Measurements from ENCODE around the gene ACTR1B. TPM values are rescaled to one million over a fixed set of nuclear protein-coding genes. Genes with fewer than 3 reads are reported as not detected.

The ACTR1B gene
- total and polyA plus RNA-seq, 7 donors: 38.3 to 65.4 (median 50.9) TPM

GRCh38 chr2:97704989-97705388 lies 41.1 kb upstream of the ACTR1B start:
- Histone ChIP-seq H3K4me1 (no peaks in the 10 kb centered on the region), H3K36me3 (ENCODE audit: insufficient read depth in 1 of 2, low read depth in 1 of 2) (no peaks in the 10 kb centered on the region), H3K27me3 (ENCODE audit: insufficient read depth in 3 of 3, low read length in 2 of 3) (peaks cover 0 to 5% (median 0%) of the 10 kb centered on the region in 3 donors), H3K27ac (no peak overlapping the region), H3K9me3 (no peaks in the 10 kb centered on the region), H3K4me3 (no peak overlapping the region)
- ATAC-seq (no peak), DNase-seq (no peak)
- WGBS, 3 donors: 74 to 80% (median 79%) methylated on average over 5 of the region's 5 CpGs
- intact Hi-C loops (cut with DNase I): loop anchor here in 1 of 2 donors (5.0 kb wide), 1 partner anchor 682 kb away; no protein-coding TSS in a partner anchor
- no peak for TF ChIP-seq CTCF (IDR thresholded peaks at IDR 0.05)

- H3K4me1 ChIP-seq: no peaks in the 10 kb centered on the region
- ATAC-seq (no peak), DNase-seq (no peak)
- WGBS, 3 donors: 61 to 84% (median 79%) methylated on average over 3 of the region's 3 CpGs
- no peaks in the 10 kb centered on the region for H3K36me3 ChIP-seq (ENCODE audit: insufficient read depth in 1 of 2, low read depth in 1 of 2)
- no peaks in the 10 kb centered on the region for H3K9me3 ChIP-seq
- H3K4me3 ChIP-seq: no peak overlapping the region
- H3K27ac ChIP-seq: no peak overlapping the region
- peaks cover 0 to 2% (median 0%) of the 10 kb centered on the region in 3 donors for H3K27me3 ChIP-seq (ENCODE audit: insufficient read depth in 3 of 3, low read length in 2 of 3)
- no peak for TF ChIP-seq CTCF (IDR thresholded peaks at IDR 0.05)
- intact Hi-C loops (cut with DNase I): loop anchor here in 1 of 2 donors (5.0 kb wide), 1 partner anchor 684 kb away; no protein-coding TSS in a partner anchor
Measured at GRCh38 chr2:97703741-97704140, 39.9 kb upstream of the ACTR1B start.

- DNase-seq (no peak), ATAC-seq (no peak)
- TF ChIP-seq CTCF (IDR thresholded peaks at IDR 0.05): no peak
- WGBS, 3 donors: 88 to 95% (median 94%) methylated on average over 19 of the region's 19 CpGs
- no peaks in the 10 kb centered on the region for H3K9me3 ChIP-seq
- H3K27me3 ChIP-seq (ENCODE audit: insufficient read depth in 3 of 3, low read length in 2 of 3): no peaks in the 10 kb centered on the region
- H3K4me1 ChIP-seq: no peaks in the 10 kb centered on the region
- intact Hi-C loops (cut with DNase I): loop anchor here in 1 of 2 donors (5.0 kb wide), 1 partner anchor 684 kb away; no protein-coding TSS in a partner anchor
- no peaks in the 10 kb centered on the region for H3K36me3 ChIP-seq (ENCODE audit: insufficient read depth in 1 of 2, low read depth in 1 of 2)
- no peak overlapping the region for H3K4me3 ChIP-seq
- H3K27ac ChIP-seq: no peak overlapping the region
Measured at GRCh38 chr2:97702731-97703470, 39.1 kb upstream of the ACTR1B start.

GRCh38 chr2:97701851-97702465 lies 38.1 kb upstream of the ACTR1B start:
- H3K4me3 ChIP-seq: no peak overlapping the region
- H3K9me3 ChIP-seq: no peaks in the 10 kb centered on the region
- DNase-seq (no peak), ATAC-seq (no peak)
- no peaks in the 10 kb centered on the region for H3K27me3 ChIP-seq (ENCODE audit: insufficient read depth in 3 of 3, low read length in 2 of 3)
- no peaks in the 10 kb centered on the region for H3K36me3 ChIP-seq (ENCODE audit: insufficient read depth in 1 of 2, low read depth in 1 of 2)
- intact Hi-C loops (cut with DNase I): loop anchor here in 1 of 2 donors (5.0 kb wide), 1 partner anchor 685 kb away; no protein-coding TSS in a partner anchor
- TF ChIP-seq CTCF (IDR thresholded peaks at IDR 0.05): no peak
- no peaks in the 10 kb centered on the region for H3K4me1 ChIP-seq
- no peak overlapping the region for H3K27ac ChIP-seq
- 65 to 75% (median 73%) methylated on average over 6 of the region's 6 CpGs for WGBS, 3 donors
